GM12865 (cell line): Measurements from ENCODE around the gene ZKSCAN8.

Experiments used
- DNase-seq: peaks from one replicate; pipeline ENCODE4 v3.0.0; 2010; ENCODE audit warnings: low read depth
- H3K4me3 ChIP-seq: 2 replicates; pipeline ENCODE4 v1.5.1; 2011; ENCODE audit warnings: mild to moderate bottlenecking, low read depth, low read length, control low read depth
- TF ChIP-seq, protein P1 (sequence below): IDR thresholded peaks from 2 replicates; pipeline ENCODE4 v1.5.1; 2011; ENCODE audit warnings: low read length, control low read depth, low read depth, inconsistent platforms; ENCODE audit not compliant: insufficient read depth; ENCODE audit errors: missing control alignments

Gene ZKSCAN8

DNA sequence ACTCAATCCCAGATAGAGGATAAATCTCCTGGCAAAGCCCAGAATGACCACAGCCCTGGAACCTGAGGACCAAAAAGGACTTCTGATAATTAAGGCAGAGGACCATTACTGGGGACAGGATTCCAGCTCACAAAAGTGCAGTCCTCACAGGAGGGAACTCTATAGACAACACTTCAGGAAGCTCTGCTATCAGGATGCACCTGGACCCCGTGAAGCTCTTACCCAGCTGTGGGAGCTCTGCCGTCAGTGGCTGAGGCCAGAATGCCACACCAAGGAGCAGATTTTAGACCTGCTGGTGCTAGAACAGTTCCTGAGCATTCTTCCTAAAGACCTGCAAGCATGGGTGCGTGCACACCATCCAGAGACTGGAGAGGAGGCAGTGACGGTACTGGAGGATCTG is 16.3 kb upstream of the ZKSCAN8 start:
- peak overlapping the region; percentile 100 for H3K4me3 ChIP-seq
- DNase-seq, result no peak
- TF ChIP-seq, protein P1, sequence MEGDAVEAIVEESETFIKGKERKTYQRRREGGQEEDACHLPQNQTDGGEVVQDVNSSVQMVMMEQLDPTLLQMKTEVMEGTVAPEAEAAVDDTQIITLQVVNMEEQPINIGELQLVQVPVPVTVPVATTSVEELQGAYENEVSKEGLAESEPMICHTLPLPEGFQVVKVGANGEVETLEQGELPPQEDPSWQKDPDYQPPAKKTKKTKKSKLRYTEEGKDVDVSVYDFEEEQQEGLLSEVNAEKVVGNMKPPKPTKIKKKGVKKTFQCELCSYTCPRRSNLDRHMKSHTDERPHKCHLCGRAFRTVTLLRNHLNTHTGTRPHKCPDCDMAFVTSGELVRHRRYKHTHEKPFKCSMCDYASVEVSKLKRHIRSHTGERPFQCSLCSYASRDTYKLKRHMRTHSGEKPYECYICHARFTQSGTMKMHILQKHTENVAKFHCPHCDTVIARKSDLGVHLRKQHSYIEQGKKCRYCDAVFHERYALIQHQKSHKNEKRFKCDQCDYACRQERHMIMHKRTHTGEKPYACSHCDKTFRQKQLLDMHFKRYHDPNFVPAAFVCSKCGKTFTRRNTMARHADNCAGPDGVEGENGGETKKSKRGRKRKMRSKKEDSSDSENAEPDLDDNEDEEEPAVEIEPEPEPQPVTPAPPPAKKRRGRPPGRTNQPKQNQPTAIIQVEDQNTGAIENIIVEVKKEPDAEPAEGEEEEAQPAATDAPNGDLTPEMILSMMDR, result no peak

DNA sequence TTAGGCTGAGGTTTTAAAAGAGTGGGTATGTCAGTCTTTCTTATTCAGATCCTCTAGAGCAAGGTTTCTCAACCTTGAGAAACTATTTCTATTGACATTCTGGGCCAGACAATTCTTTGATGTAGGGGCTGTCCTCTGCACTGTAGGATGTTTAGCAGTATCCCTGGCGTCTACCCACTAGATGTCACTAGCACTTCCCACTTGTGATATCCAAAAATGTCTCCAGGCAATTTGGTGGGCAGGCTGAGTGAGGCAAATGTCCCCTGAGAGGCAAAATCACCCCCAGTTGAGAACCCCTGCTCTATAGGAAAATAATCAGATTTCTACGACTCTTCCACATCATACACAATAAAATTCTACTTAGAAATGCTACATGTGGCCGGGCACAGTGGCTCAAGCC is 7.7 kb upstream of the ZKSCAN8 start:
- TF ChIP-seq, protein P1, result peak; percentile 45
- peak; percentile 60 for DNase-seq
- H3K4me3 ChIP-seq, result no peak overlapping the region

DNA sequence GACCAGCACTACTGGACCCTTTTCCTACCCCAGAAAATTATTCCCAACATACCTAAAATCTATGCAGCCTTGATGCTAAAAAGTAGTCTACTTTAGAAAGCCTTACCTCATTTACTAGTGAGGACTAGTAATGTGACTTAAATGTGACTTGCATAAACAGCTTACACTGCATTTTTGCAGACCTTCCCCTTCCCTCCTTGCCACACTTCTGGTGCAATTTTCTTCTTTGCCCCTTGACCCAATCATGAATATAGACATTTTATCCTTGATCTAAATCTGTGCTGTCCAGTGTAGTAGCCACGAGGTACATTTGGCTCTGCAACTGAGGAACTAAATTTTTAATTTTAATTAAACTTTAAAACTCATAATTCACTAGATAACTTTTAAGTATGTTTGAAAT is 7.0 kb upstream of the ZKSCAN8 start:
- no peak overlapping the region for H3K4me3 ChIP-seq
- TF ChIP-seq, protein P1, result no peak
- DNase-seq, result no peak

DNA sequence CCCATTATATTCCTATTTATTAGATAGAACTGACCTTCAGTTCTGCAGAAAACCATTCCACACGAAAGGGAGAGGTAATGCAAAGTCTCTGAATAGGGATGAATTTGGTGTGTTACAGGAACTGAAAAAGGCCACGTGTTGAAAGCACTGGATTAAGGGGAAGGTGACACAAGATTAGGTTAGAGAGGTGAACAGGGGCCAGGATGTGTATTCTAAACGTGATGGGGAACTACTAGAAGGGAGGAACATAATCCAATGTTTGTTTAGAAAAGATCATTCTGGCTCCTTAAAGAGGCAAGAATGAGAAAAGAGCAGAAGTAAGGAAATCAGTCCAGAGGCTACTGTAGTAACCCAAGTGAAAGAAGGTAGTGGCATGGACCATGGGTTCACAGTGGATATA is 6.3 kb upstream of the ZKSCAN8 start:
- TF ChIP-seq, protein P1, result no peak
- DNase-seq, result peak; percentile 28
- H3K4me3 ChIP-seq, result peak overlapping the region; percentile 81

- DNase-seq, result peak; percentile 96
- H3K4me3 ChIP-seq, result peak overlapping the region; percentile 81
- TF ChIP-seq, protein P1, result no peak
These were observed 4.8 kb upstream of the ZKSCAN8 start for GRCh38 chr6:28136585-28137504.

- peak; percentile 74 for DNase-seq
- TF ChIP-seq, protein P1, result no peak
- H3K4me3 ChIP-seq, result peak overlapping the region; percentile 81
These were observed 4.1 kb upstream of the ZKSCAN8 start for GRCh38 chr6:28137505-28137981.
